Measurements from ENCODE around the gene XAB2. TPM values are rescaled to one million over a fixed set of nuclear protein-coding genes. Genes with fewer than 3 reads are reported as not detected.

Gene XAB2
- total and polyA plus RNA-seq, 9 donors: 4.2 to 71.7 (median 50.8) TPM

DNA sequence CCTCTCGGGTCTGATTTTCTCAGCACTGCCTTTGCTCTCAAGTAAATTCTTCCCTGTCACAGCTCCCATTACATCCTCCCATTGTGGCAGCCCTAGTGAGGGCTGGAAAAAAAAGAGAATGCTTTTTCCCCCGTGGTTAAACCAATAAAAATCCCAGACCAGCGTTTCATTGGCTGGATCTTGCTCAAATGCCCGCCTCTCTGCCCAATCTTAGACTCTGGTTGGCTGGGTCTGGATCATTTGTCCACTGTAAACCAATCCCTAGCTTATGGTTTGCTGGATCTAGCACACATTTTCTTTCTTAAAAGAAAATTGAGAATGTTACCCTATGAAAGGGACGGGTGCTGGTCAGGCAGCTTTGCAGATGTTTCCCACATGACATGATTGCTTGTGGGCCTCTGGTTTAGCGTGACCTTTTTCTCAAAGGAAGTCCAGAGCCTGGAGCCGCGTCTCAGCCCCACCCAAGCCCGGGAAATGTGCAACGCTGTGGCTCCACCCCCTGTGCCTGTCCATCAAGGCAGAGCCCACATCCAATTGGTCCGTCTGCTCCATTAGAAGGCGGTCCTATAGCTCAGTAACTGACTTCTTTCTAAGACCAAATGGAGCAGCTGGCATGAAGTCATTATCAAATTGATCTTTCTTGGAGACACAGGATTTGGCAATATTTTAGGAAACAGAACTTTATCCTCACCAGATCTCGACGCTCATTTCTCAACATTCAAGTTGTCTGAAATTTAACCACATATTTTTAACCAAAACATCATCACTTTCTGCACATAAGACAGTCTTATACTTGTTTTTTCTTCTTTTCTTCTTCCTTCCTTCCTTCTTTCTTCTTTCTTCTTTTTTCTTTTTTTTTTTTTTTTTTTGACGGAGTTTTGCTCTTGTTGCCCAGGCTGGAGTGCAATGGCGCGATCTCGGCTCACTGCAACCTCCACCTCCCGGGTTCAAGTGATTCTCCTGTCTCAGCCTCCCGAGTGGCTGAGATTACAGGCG, 45.0 kb upstream of the XAB2 start:
- no peaks in the 10 kb centered on the region for H3K9me3 ChIP-seq
- H3K36me3 ChIP-seq: no peaks in the 10 kb centered on the region
- TF ChIP-seq POLR2A (IDR thresholded peaks at IDR 0.05) (no peak), EP300 (IDR thresholded peaks at IDR 0.05) (no peak), CTCF (IDR thresholded peaks at IDR 0.05) (no peak)
- H3K27ac ChIP-seq: no peak overlapping the region
- no peaks in the 10 kb centered on the region for H3K4me1 ChIP-seq (ENCODE audit: insufficient read depth)
- H3K4me3 ChIP-seq: no peak overlapping the region
- no peak for DNase-seq
- intact Hi-C loops (cut with DNase I): loop anchor here in 2 of 4 donors (5.0 to 10.0 kb wide), 2 partner anchors 317 to 320 kb away; no protein-coding TSS in a partner anchor
- WGBS, 3 donors: 50 to 54% (median 53%) methylated on average over 18 to 21 of the region's 21 CpGs
- H3K27me3 ChIP-seq: no peaks in the 10 kb centered on the region

- Histone ChIP-seq H3K36me3 (no peaks in the 10 kb centered on the region), H3K4me1 (ENCODE audit: insufficient read depth) (no peaks in the 10 kb centered on the region), H3K4me3 (no peak overlapping the region), H3K9me3 (no peaks in the 10 kb centered on the region), H3K27ac (no peak overlapping the region), H3K27me3 (no peaks in the 10 kb centered on the region)
- DNase-seq: no peak
- WGBS, 3 donors: 39 to 47% (median 42%) methylated on average over 9 of the region's 9 CpGs
- intact Hi-C loops (cut with DNase I): loop anchor here in 1 of 4 donors (10.0 kb wide), 1 partner anchor 318 kb away; no protein-coding TSS in a partner anchor
- TF ChIP-seq CTCF (IDR thresholded peaks at IDR 0.05): no peak
- no peak for TF ChIP-seq POLR2A (IDR thresholded peaks at IDR 0.05)
- no peak for TF ChIP-seq EP300 (IDR thresholded peaks at IDR 0.05)
Measured at GRCh38 chr19:7672522-7672921, 43.2 kb upstream of the XAB2 start.

- intact Hi-C loops (cut with DNase I): loop anchor here in 1 of 4 donors (10.0 kb wide), 1 partner anchor 316 kb away; no protein-coding TSS in a partner anchor
- no peak for DNase-seq
- H3K9me3 ChIP-seq: no peaks in the 10 kb centered on the region
- no peak for TF ChIP-seq CTCF (IDR thresholded peaks at IDR 0.05)
- no peak for TF ChIP-seq POLR2A (IDR thresholded peaks at IDR 0.05)
- no peak for TF ChIP-seq EP300 (IDR thresholded peaks at IDR 0.05)
- WGBS, 3 donors: 15 to 30% (median 29%) methylated on average over 9 of the region's 9 CpGs
- H3K27me3 ChIP-seq: no peaks in the 10 kb centered on the region
- no peak overlapping the region for H3K27ac ChIP-seq
- H3K4me3 ChIP-seq: no peak overlapping the region
- no peaks in the 10 kb centered on the region for H3K36me3 ChIP-seq
- no peaks in the 10 kb centered on the region for H3K4me1 ChIP-seq (ENCODE audit: insufficient read depth)
Measured at GRCh38 chr19:7670790-7671189, 41.4 kb upstream of the XAB2 start.

DNA sequence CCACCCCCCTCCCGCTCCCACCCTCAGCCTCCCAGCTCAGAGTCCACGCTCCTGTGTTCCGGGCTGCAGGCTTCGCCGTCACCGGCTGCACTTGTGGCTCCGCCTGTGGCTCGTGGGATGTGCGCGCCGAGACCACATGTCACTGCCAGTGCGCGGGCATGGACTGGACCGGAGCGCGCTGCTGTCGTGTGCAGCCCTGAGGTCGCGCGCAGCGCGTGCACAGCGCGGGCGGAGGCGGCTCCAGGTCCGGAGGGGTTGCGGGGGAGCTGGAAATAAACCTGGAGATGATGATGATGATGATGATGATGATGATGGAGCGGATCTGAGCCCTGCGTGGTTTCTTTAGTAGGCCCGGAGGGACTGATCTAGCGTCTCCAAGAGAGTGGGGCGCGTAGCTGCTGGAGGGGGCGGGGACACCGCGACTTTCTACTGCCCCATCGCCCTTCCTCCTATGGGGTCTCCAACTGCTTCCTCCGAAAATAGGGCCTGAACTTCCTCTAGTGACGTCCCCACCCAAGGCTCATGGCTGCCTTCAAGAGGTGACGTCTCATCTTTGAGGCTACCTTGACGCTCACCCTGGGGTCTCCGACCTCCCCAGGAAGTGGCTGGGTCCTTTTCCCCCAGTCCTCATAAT, 40.9 kb upstream of the XAB2 start:
- WGBS, 3 donors: 1% methylated on average over 31 to 43 of the region's 43 CpGs
- TF ChIP-seq POLR2A (IDR thresholded peaks at IDR 0.05) (no peak), EP300 (IDR thresholded peaks at IDR 0.05) (no peak), CTCF (IDR thresholded peaks at IDR 0.05) (no peak)
- H3K27me3 ChIP-seq: no peaks in the 10 kb centered on the region
- H3K36me3 ChIP-seq: no peaks in the 10 kb centered on the region
- no peak overlapping the region for H3K27ac ChIP-seq
- no peaks in the 10 kb centered on the region for H3K4me1 ChIP-seq (ENCODE audit: insufficient read depth)
- DNase-seq: no peak
- no peak overlapping the region for H3K4me3 ChIP-seq
- no peaks in the 10 kb centered on the region for H3K9me3 ChIP-seq
- intact Hi-C loops (cut with DNase I): loop anchor here in 1 of 4 donors (10.0 kb wide), 1 partner anchor 315 kb away; no protein-coding TSS in a partner anchor

Data from ovary (tissue), 9 donors.